GM12878 (cell line): ENCODE measurements around the gene PTCD3.

ENCODE experiments used
- CTCF ChIP-seq, 3 experiments: IDR thresholded peaks in 2 of 3; conservative IDR thresholded peaks in 1 of 3; 2 replicates each; pipeline ENCODE4 v1.5.1; 2011; ENCODE audit warnings: low read depth in 3 of 3, low read length in 3 of 3, mild to moderate bottlenecking in 3 of 3, control low read depth in 2 of 3, moderate library complexity in 2 of 3, inconsistent platforms in 1 of 3, mixed read lengths in 1 of 3; ENCODE audit not compliant: control insufficient read depth in 2 of 3, insufficient read depth in 1 of 3; ENCODE audit errors: extremely low read depth in 1 of 3
- NFIC ChIP-seq: IDR thresholded peaks from 2 replicates; pipeline ENCODE4 v1.6.1; 2012; ENCODE audit warnings: low read depth, mild to moderate bottlenecking, inconsistent platforms, low read length, moderate library complexity
- USF2 ChIP-seq: IDR thresholded peaks from 2 replicates; pipeline ENCODE4 v1.6.1; 2011; ENCODE audit warnings: low read depth, low read length, improper control_type of control experiment, borderline replicate concordance

- no peak for TF ChIP-seq NFIC
- no peak for TF ChIP-seq USF2
- TF ChIP-seq CTCF (IDR thresholded peaks at IDR 0.05 in 2 of 3, conservative IDR thresholded peaks at IDR 0.05 in 1 of 3; ENCODE audit: control insufficient read depth in 2 of 3, extremely low read depth in 1 of 3, insufficient read depth in 1 of 3, low read depth in 3 of 3, low read length in 3 of 3) = no peak
Measured at GRCh38 chr2:86175828-86176227, 69.8 kb downstream of the PTCD3 start.
